NOMO-1 treated with DMSO at 0.1 percent for 48 hours (cell line): ENCODE data around the gene RAB8B.

Experiments used
- DNase-seq: peaks from one replicate; lab custom pipeline; 2025; ENCODE audit not compliant: unreplicated experiment; lab: John Stamatoyannopoulos, UW

Gene RAB8B

GRCh38 chr15:63188926-63189871 is at the start of gene RAB8B:
Gene RAB8B, plus strand, starts transcription at chr15:63189606. Its CDS starts 19 bp downstream, at chr15:63189625.
- DNase-seq: peak; percentile 92

GRCh38 chr15:63140936-63141335 is 48.5 kb upstream of the RAB8B start:
- DNase-seq: no peak

- DNase-seq: no peak
Measured at GRCh38 chr15:63145426-63145825, 44.0 kb upstream of the RAB8B start.

- no peak for DNase-seq
Measured at GRCh38 chr15:63146684-63147083, 42.7 kb upstream of the RAB8B start.

GRCh38 chr15:63151665-63152064 is 37.7 kb upstream of the RAB8B start:
- DNase-seq: no peak

GRCh38 chr15:63155486-63155885 is 33.9 kb upstream of the RAB8B start:
- no peak for DNase-seq

GRCh38 chr15:63156086-63156710 is 33.2 kb upstream of the RAB8B start:
- no peak for DNase-seq

- DNase-seq: peak; percentile 28
Measured at GRCh38 chr15:63156755-63157117, 32.7 kb upstream of the RAB8B start.

- peak; percentile 85 for DNase-seq
Measured at GRCh38 chr15:63157118-63157843, 32.1 kb upstream of the RAB8B start, which contains the start of gene RPS27L. Gene RPS27L, minus strand, starts transcription at chr15:63157477. Its CDS starts 72 bp downstream, at chr15:63157405.

- DNase-seq: peak; percentile 59
Measured at GRCh38 chr15:63157891-63158431, 31.4 kb upstream of the RAB8B start.

GRCh38 chr15:63160638-63161037 is 28.8 kb upstream of the RAB8B start:
- no peak for DNase-seq

- DNase-seq: no peak
Measured at GRCh38 chr15:63163217-63163616, 26.2 kb upstream of the RAB8B start.

GRCh38 chr15:63165166-63165859 is 24.1 kb upstream of the RAB8B start:
- DNase-seq: no peak

GRCh38 chr15:63166219-63166618 is 23.2 kb upstream of the RAB8B start:
- DNase-seq: peak; percentile 29

- no peak for DNase-seq
Measured at GRCh38 chr15:63169788-63170187, 19.6 kb upstream of the RAB8B start.

- no peak for DNase-seq
Measured at GRCh38 chr15:63172376-63172775, 17.0 kb upstream of the RAB8B start.

- no peak for DNase-seq
Measured at GRCh38 chr15:63172851-63173451, 16.5 kb upstream of the RAB8B start.

GRCh38 chr15:63176302-63176701 is 13.1 kb upstream of the RAB8B start:
- no peak for DNase-seq

GRCh38 chr15:63178034-63178433 is 11.4 kb upstream of the RAB8B start:
- DNase-seq: no peak

GRCh38 chr15:63180746-63181145 is 8.7 kb upstream of the RAB8B start:
- DNase-seq: no peak
